Endothelial cell of umbilical vein (primary cell): Measurements from ENCODE around the gene CSGALNACT2. TPM values are rescaled to one million over a fixed set of nuclear protein-coding genes. Genes with fewer than 3 reads are reported as not detected.

Source experiments
- BruUV-seq: library from RNA; stranded (reverse); fragments of 400-500 nt; replicated peaks from 2 replicates; lab custom pipeline; 2021; lab: Mats Ljungman, UMichigan
- CTCF ChIA-PET: fragments of 300-600, 350-600 bp; sonication (Branson Sonifier 250); formaldehyde crosslinking; loops from one replicate; lab custom pipeline; 2021; ENCODE audit warnings: antibody characterized with exemption, inconsistent platforms; lab: Charles Lee
- POLR2A ChIA-PET: fragments of 300-600, 350-600 bp; sonication (Branson Sonifier 250); formaldehyde crosslinking; loops from one replicate; lab custom pipeline; 2021; ENCODE audit warnings: antibody characterized with exemption, inconsistent platforms; lab: Charles Lee
- DNase-seq: peaks from one replicate; pipeline ENCODE4 v3.0.0-alpha.2; 2011; ENCODE audit warnings: low read depth, low spot score
- FAIRE-seq: peaks from 2 replicates; lab custom pipeline; 2011; peaks lifted over from hg19 to GRCh38; lab: Jason Lieb, UNC
- H2AFZ ChIP-seq: 2 replicates; pipeline ENCODE4 v1.6.0; 2012; ENCODE audit warnings: low read depth, low read length, control low read depth, inconsistent platforms
- H3K27ac ChIP-seq: 2 replicates; pipeline ENCODE4 v1.5.1; 2011; ENCODE audit warnings: low read depth, mild to moderate bottlenecking, control low read depth, low read length, moderate library complexity; ENCODE audit not compliant: insufficient read depth
- H3K27me3 ChIP-seq, 2 experiments: 2 replicates each; pipeline versions ENCODE4 v1.6.0 to v1.6.1; 2011; ENCODE audit warnings: low read length in 2 of 2, mixed read lengths in 1 of 2; ENCODE audit not compliant: control insufficient read depth in 2 of 2, insufficient read depth in 2 of 2
- H3K36me3 ChIP-seq, 2 experiments: 2 replicates in 1 of 2; 3 replicates in 1 of 2; pipeline ENCODE4 v1.5.1; 2011; ENCODE audit warnings: low read length in 2 of 2, mild to moderate bottlenecking in 1 of 2, moderate library complexity in 1 of 2; ENCODE audit not compliant: control insufficient read depth in 2 of 2, insufficient read depth in 2 of 2; ENCODE audit errors: extremely low read depth in 1 of 2
- H3K4me1 ChIP-seq: 3 replicates; pipeline ENCODE4 v1.5.1; 2011; ENCODE audit warnings: mild to moderate bottlenecking, low read length; ENCODE audit not compliant: control insufficient read depth, insufficient read depth; ENCODE audit errors: extremely low read depth
- H3K4me2 ChIP-seq: 2 replicates; pipeline ENCODE4 v1.6.1; 2011; ENCODE audit warnings: low read length, control low read depth, mixed read lengths; ENCODE audit not compliant: insufficient read depth
- H3K4me3 ChIP-seq, 3 experiments: fragments of 200-600 bp in 1 of 3; sonication (generic), shearing (Covaris generic) in 1 of 3; replicated peaks in 1 of 3; 2 replicates each; pipeline ENCODE4 v1.5.1; 2011 to 2016; ENCODE audit warnings: control low read depth in 3 of 3, low read length in 3 of 3, mild to moderate bottlenecking in 2 of 3, inconsistent platforms in 1 of 3, low read depth in 1 of 3, moderate library complexity in 1 of 3; ENCODE audit not compliant: insufficient read depth in 1 of 3
- H3K79me2 ChIP-seq: 2 replicates; pipeline ENCODE4 v1.6.0; 2012; ENCODE audit warnings: low read length, inconsistent platforms; ENCODE audit not compliant: control insufficient read depth, insufficient read depth
- H3K9ac ChIP-seq: replicated peaks from 2 replicates; pipeline ENCODE3; 2011; ENCODE audit warnings: low read length, control low read depth; ENCODE audit not compliant: insufficient read depth; ENCODE audit errors: extremely low read depth
- H3K9me1 ChIP-seq: replicated peaks from 3 replicates; pipeline ENCODE4 v1.6.0; 2011; ENCODE audit warnings: mild to moderate bottlenecking, low read length; ENCODE audit not compliant: control insufficient read depth, insufficient read depth; ENCODE audit errors: extremely low read depth
- H3K9me3 ChIP-seq: replicated peaks from 2 replicates; pipeline ENCODE4 v1.5.1; 2012; ENCODE audit warnings: low read length, inconsistent platforms; ENCODE audit not compliant: control insufficient read depth, insufficient read depth
- H4K20me1 ChIP-seq: replicated peaks from 2 replicates; pipeline ENCODE3; 2011; ENCODE audit warnings: mild to moderate bottlenecking, low read length; ENCODE audit not compliant: control insufficient read depth, insufficient read depth; ENCODE audit errors: extremely low read depth
- JUN ChIP-seq: IDR thresholded peaks from 2 replicates; pipeline ENCODE4 v1.6.1; 2011; ENCODE audit warnings: borderline replicate concordance, low read depth; ENCODE audit not compliant: insufficient read length, insufficient read depth
- dilution Hi-C: fragments of 300-500 bp; cut with MboI; formaldehyde crosslinking; loops from one replicate; pipeline ENCODE4 v1.15.0; 2019; ENCODE audit warnings: low sequenced_read_pairs; ENCODE audit not compliant: extremely low pct_ligation_motif_present
- intact Hi-C: fragments of 100-400 bp; cut with micrococcal nuclease; formaldehyde crosslinking; loops from one replicate; pipeline ENCODE4 v1.10.0; 2022
- polyA plus RNA-seq, 4 experiments: library from polyadenylated mRNA; depleted of rRNA in 3 of 4; stranded (reverse) in 3 of 4; unstranded in 1 of 4; fragments of >200 nt; gene quantifications; 2 replicates each; pipeline versions ENCODE4 v1.2.1 to v1.2.3, GENCODE V29; 2011 to 2012; ENCODE audit warnings: missing spikeins in 1 of 4
- total RNA-seq: library from RNA; stranded (reverse); gene quantifications from 2 replicates; pipeline ENCODE4 v1.2.3, GENCODE V29; 2021

The CSGALNACT2 gene
- total and polyA plus RNA-seq, 2 donors (not counting 3 experiments of a cell fraction or from before 2014, with no cell fraction given), result 9.7 to 17.7 TPM

GRCh38 chr10:43234471-43235041, 96.3 kb downstream of the CSGALNACT2 start:
- dilution Hi-C loops, result no loop called here
- TF ChIP-seq JUN, result no peak
- CTCF ChIA-PET, result no interaction called here

More at GRCh38 chr10:43234471-43235041, 96.3 kb downstream of the CSGALNACT2 start:
- no peak overlapping the region for H3K4me2 ChIP-seq
- no peaks in the 10 kb centered on the region for H3K79me2 ChIP-seq
- peaks cover 9 to 12% of the 10 kb centered on the region in 2 experiments for H3K27me3 ChIP-seq
- no peak overlapping the region for H3K9ac ChIP-seq
- H2AFZ ChIP-seq, result no peak overlapping the region
- FAIRE-seq (no peak), DNase-seq (no peak)
- intact Hi-C loops, result no loop called here
- no TSS peak for BruUV-seq
- no peaks in the 10 kb centered on the region for H3K9me1 ChIP-seq
- H3K36me3 ChIP-seq, result no peaks in the 10 kb centered on the region
- no peaks in the 10 kb centered on the region for H3K4me1 ChIP-seq
- H4K20me1 ChIP-seq, result no peaks in the 10 kb centered on the region
- no peak overlapping the region for H3K4me3 ChIP-seq
- H3K9me3 ChIP-seq, result no peaks in the 10 kb centered on the region
- POLR2A ChIA-PET, result no interaction called here
- no peak overlapping the region for H3K27ac ChIP-seq

Other genes with a start within 250 kb of the CSGALNACT2 start
- gene RET, start 61.4 kb upstream of the CSGALNACT2 start, total RNA-seq, result 0.22 TPM in 1 of 2 replicates, not detected in the other
- 0.03 and 0.04 TPM in 2 replicates for gene RET, start 61.4 kb upstream of the CSGALNACT2 start, polyA plus RNA-seq
- gene RASGEF1A, start 128.6 kb downstream of the CSGALNACT2 start, total RNA-seq, result 0.51 and 1.6 TPM in 2 replicates
- gene RASGEF1A, start 128.6 kb downstream of the CSGALNACT2 start, polyA plus RNA-seq, result 1.5 and 1.6 TPM in 2 replicates
- gene FXYD4, start 233.2 kb downstream of the CSGALNACT2 start, total RNA-seq, result not detected in 2 replicates
- gene FXYD4, start 233.2 kb downstream of the CSGALNACT2 start, polyA plus RNA-seq, result not detected in 2 replicates